Immature natural killer cell (primary cell): ENCODE data around the gene CDH3. TPM values are rescaled to one million over a fixed set of nuclear protein-coding genes. Genes with fewer than 3 reads are reported as not detected.

Experiments
- DNase-seq, 3 donors: peaks; one replicate each; pipeline ENCODE4 v3.0.0; 2022; ENCODE audit warnings: mixed read lengths in 1 of 3
- H3K27ac Mint-ChIP-seq, 6 donors: one replicate each; pipeline ENCODE4 v1.8.0; 2020; ENCODE audit warnings: mixed read lengths in 6 of 6, mild to moderate bottlenecking in 5 of 6, inconsistent platforms in 4 of 6, moderate library complexity in 3 of 6
- H3K27me3 Mint-ChIP-seq, 3 donors: one replicate each; pipeline ENCODE4 v1.8.0; 2020 to 2021; ENCODE audit warnings: low read depth in 3 of 3, mild to moderate bottlenecking in 3 of 3, mixed read lengths in 3 of 3, moderate library complexity in 3 of 3, inconsistent platforms in 1 of 3
- H3K36me3 Mint-ChIP-seq, 3 donors: one replicate each; pipeline ENCODE4 v1.8.0; 2020; ENCODE audit warnings: mixed read lengths in 3 of 3, inconsistent platforms in 2 of 3, mild to moderate bottlenecking in 2 of 3
- H3K4me1 Mint-ChIP-seq, 2 donors: one replicate each; pipeline ENCODE4 v1.8.0; 2020; ENCODE audit warnings: inconsistent platforms in 2 of 2, mild to moderate bottlenecking in 2 of 2, mixed read lengths in 2 of 2, moderate library complexity in 1 of 2
- H3K4me3 Mint-ChIP-seq, 5 donors: one replicate each; pipeline ENCODE4 v1.8.0; 2020; ENCODE audit warnings: mild to moderate bottlenecking in 5 of 5, mixed read lengths in 5 of 5, inconsistent platforms in 3 of 5, moderate library complexity in 3 of 5
- H3K9me3 Mint-ChIP-seq, 6 donors: one replicate each; pipeline ENCODE4 v1.8.0; 2020; ENCODE audit warnings: mild to moderate bottlenecking in 6 of 6, mixed read lengths in 6 of 6, inconsistent platforms in 4 of 6, moderate library complexity in 3 of 6
- polyA plus RNA-seq, 3 donors: library from polyadenylated mRNA; unstranded; fragments of 300-500 nt; fragmentation: Illumina TruSeq; gene quantifications; one replicate each; pipeline ENCODE4 v1.2.3, GENCODE V29; 2021

Gene CDH3
- polyA plus RNA-seq, 3 donors from 2014 or later = not detected

DNA sequence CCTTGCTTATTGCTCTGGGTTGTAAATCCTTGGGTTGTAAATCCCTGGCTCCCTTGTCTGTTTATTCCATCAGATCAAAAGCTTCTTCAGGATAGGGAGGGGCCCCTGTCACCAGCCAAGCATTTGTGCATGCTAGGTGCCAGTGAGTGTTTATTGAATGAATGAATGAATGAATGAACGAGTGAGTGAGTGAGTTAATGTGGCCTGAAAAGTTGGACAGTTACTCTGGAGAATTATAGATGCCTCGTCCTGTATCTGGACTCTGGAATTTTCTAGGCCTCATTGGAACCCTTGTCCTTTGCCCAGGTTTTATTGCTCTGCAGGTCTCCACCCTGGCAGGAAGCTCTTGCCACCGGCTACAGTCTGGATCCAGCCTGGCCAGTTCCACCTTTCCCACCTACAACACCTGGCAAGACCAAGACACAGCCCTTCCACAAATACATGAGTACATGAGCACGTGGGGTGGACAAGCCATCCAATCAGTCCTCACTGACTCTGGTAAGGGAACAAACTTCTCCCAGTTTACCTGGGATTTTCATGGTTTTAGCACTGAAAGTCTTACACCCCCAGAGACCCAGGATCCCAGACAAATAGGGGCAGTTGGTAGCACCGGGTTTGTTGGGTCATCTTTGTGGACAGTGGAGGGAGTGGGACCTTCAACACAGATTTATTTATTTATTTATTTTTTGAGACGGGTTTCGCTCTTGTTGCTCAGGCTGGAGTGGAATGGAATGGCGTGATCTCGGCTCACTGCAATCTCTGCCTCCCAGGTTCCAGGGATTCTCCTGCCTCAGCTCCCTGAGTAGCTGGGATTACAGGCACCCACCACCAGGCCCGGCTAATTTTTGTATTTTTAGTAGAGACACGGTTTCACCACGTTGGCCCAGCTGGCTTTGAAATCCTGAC, 77.3 kb downstream of the CDH3 start:
- H3K36me3 Mint-ChIP-seq = no peaks in the 10 kb centered on the region
- H3K27ac Mint-ChIP-seq = no peak overlapping the region
- peaks cover 3 to 5% of the 10 kb centered on the region in 2 donors for H3K4me1 Mint-ChIP-seq
- DNase-seq = no peak
- H3K9me3 Mint-ChIP-seq = no peaks in the 10 kb centered on the region
- H3K4me3 Mint-ChIP-seq = no peak overlapping the region
- peaks cover under 1 to 3% (median 1%) of the 10 kb centered on the region in 3 donors for H3K27me3 Mint-ChIP-seq

- peaks cover 0 to 3% (median 3%) of the 10 kb centered on the region in 3 donors for H3K27me3 Mint-ChIP-seq
- no peaks in the 10 kb centered on the region for H3K36me3 Mint-ChIP-seq
- no peak overlapping the region for H3K4me3 Mint-ChIP-seq
- no peaks in the 10 kb centered on the region for H3K9me3 Mint-ChIP-seq
- DNase-seq = no peak
- no peak overlapping the region for H3K27ac Mint-ChIP-seq
- H3K4me1 Mint-ChIP-seq = peaks cover 3 to 5% of the 10 kb centered on the region in 2 donors
Observed at GRCh38 chr16:68724797-68725196, 79.7 kb downstream of the CDH3 start.

DNA sequence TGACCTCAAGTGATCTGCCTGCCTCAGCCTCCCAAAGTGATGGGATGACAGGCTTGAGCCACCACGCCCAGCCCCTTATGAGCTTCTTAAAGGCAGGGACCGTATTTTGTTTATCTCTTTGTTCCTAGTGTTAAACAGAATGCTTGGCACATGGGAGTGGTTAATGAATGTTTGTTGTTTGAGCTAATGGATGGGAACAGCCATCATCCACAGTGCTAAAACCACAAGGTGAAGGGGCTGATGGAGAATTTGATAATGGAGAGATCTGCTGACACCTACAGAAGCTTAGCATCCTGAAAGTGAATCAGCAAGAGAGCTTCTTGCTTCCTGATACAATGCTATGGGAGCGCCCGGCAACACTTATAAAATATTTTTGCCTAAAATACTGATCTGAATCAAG, 83.4 kb downstream of the CDH3 start:
- Mint-ChIP-seq H3K36me3 (no peaks in the 10 kb centered on the region), H3K4me3 (no peak overlapping the region), H3K27ac (no peak overlapping the region), H3K27me3 (peaks cover 3 to 5% (median 4%) of the 10 kb centered on the region in 3 donors), H3K4me1 (no peaks in the 10 kb centered on the region), H3K9me3 (no peaks in the 10 kb centered on the region)
- no peak for DNase-seq

DNA sequence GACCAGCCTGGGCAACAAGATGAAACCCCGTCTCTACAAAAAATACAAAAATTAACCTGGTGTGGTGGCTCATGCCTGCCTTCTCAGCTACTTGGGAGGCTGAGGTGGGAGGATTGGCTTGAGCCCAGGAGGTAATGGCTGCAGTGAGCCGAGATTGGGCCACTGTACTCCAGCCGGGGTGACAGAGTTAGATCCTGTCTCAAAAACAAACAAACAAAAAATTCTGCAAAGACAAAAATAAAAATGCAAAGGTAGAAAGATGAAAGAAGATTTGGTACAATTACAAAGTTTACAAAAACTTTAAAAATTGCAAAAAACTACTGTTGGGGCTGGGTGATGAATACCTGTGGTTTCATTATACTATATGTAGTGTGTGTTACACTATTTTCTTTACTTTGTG, 86.5 kb downstream of the CDH3 start:
- no peak overlapping the region for H3K27ac Mint-ChIP-seq

DNA sequence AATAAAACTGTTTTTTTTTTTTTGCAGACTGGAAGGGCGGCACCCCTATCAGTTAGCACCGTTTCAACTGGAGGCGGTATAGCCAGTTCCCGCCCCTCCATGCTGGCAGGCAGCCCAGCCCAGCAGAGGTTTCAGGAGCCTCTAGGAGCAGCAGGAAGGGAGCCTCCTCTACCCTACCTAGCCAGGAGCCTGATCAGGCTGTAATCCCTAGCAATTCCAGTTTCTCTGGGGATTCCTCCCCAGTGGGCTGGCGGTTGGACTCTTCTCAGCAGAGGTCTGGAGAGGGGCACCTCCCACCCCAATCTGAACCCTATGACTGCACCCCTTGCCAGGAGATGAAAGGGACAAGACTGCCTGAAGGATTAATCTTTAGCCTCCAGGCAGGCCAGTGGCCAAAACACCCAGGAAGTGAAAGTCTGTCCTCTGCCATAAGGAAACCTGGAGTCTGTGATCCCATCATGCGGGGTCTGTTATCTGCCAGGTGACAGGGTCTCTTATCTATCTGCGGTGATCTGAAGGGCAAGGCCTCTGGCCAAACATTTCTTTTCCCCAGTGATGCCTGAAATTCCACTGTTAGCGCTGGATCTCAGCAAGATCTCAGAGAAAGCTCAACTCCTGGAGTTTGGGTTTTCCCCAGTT, 87.1 kb downstream of the CDH3 start:
- H3K4me1 Mint-ChIP-seq = peaks cover 4 to 6% of the 10 kb centered on the region in 2 donors
- no peak overlapping the region for H3K4me3 Mint-ChIP-seq
- peaks cover 5 to 14% (median 12%) of the 10 kb centered on the region in 3 donors for H3K27me3 Mint-ChIP-seq
- no peaks in the 10 kb centered on the region for H3K36me3 Mint-ChIP-seq
- peaks cover 0 to 2% (median 0%) of the 10 kb centered on the region in 6 donors for H3K9me3 Mint-ChIP-seq
- DNase-seq = no peak
- H3K27ac Mint-ChIP-seq = no peak overlapping the region

More for the DNA sequence above, 86.5 kb downstream of the CDH3 start:
- H3K27me3 Mint-ChIP-seq = peaks cover 5 to 10% (median 9%) of the 10 kb centered on the region in 3 donors
- H3K4me1 Mint-ChIP-seq = peaks cover 2% of the 10 kb centered on the region in 2 donors
- DNase-seq = no peak
- no peaks in the 10 kb centered on the region for H3K36me3 Mint-ChIP-seq
- no peak overlapping the region for H3K4me3 Mint-ChIP-seq
- no peaks in the 10 kb centered on the region for H3K9me3 Mint-ChIP-seq

- H3K36me3 Mint-ChIP-seq = no peaks in the 10 kb centered on the region
- peaks cover 7 to 14% (median 14%) of the 10 kb centered on the region in 3 donors for H3K27me3 Mint-ChIP-seq
- no peak for DNase-seq
- H3K27ac Mint-ChIP-seq = no peak overlapping the region
- peaks cover 6 to 7% of the 10 kb centered on the region in 2 donors for H3K4me1 Mint-ChIP-seq
- peaks cover 0 to 2% (median 0%) of the 10 kb centered on the region in 6 donors for H3K9me3 Mint-ChIP-seq
- H3K4me3 Mint-ChIP-seq = no peak overlapping the region
Observed at GRCh38 chr16:68732741-68733399, 87.8 kb downstream of the CDH3 start.

DNA sequence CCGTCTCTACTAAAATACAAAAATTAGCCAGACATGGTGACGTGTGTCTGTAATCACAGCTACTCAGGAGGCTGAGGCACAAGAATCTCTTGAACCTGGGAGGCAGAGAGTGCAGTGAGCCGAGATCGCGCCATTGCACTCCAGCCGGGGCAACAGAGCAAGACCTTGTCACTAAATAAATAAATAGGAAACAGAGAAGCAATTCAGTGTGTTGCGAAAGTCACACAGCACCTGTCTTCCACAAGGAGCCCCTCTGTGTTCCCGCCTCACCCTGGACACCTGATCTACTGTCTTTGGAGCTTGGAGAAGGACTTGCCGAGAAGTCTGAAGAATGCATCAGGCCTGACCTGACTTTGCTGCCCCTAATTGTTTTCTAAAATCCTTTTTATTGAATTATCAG, 88.5 kb downstream of the CDH3 start:
- Mint-ChIP-seq H3K4me3 (no peak overlapping the region), H3K27me3 (peaks cover 8 to 15% (median 14%) of the 10 kb centered on the region in 3 donors), H3K4me1 (peaks cover 6 to 7% of the 10 kb centered on the region in 2 donors), H3K9me3 (peaks cover 0 to 2% (median 0%) of the 10 kb centered on the region in 6 donors), H3K36me3 (no peaks in the 10 kb centered on the region), H3K27ac (no peak overlapping the region)
- DNase-seq = no peak

GRCh38 chr16:68734782-68735181, 89.7 kb downstream of the CDH3 start:
- Mint-ChIP-seq H3K4me1 (peaks cover 6 to 7% of the 10 kb centered on the region in 2 donors), H3K4me3 (no peak overlapping the region), H3K9me3 (peaks cover 0 to 2% (median 0%) of the 10 kb centered on the region in 6 donors), H3K27me3 (peaks cover 7 to 18% (median 15%) of the 10 kb centered on the region in 3 donors), H3K27ac (no peak overlapping the region), H3K36me3 (no peaks in the 10 kb centered on the region)
- DNase-seq = no peak

- peaks cover 6 to 7% of the 10 kb centered on the region in 2 donors for H3K4me1 Mint-ChIP-seq
- H3K9me3 Mint-ChIP-seq = peaks cover 0 to 2% (median 0%) of the 10 kb centered on the region in 6 donors
- no peaks in the 10 kb centered on the region for H3K36me3 Mint-ChIP-seq
- peaks cover 5 to 18% (median 18%) of the 10 kb centered on the region in 3 donors for H3K27me3 Mint-ChIP-seq
- peak overlapping the region in 4 of 5 donors; percentile 8 to 67 (median 42) for H3K4me3 Mint-ChIP-seq
- DNase-seq = no peak
- H3K27ac Mint-ChIP-seq = no peak overlapping the region
Observed at GRCh38 chr16:68736561-68736960, 91.5 kb downstream of the CDH3 start.

GRCh38 chr16:68737046-68737729, 92.1 kb downstream of the CDH3 start, which contains the start of gene CDH1:
Gene CDH1, plus strand, starts transcription at chr16:68737292. Its CDS starts 124 bp downstream, at chr16:68737416.
- Mint-ChIP-seq H3K4me1 (peaks cover 6 to 7% of the 10 kb centered on the region in 2 donors), H3K4me3 (peak within 1 kb of the TSS in 4 of 5 donors; percentile 8 to 67 (median 46)), H3K27me3 (peaks cover 5 to 18% (median 17%) of the 10 kb centered on the region in 3 donors)

GRCh38 chr16:68737730-68738629, 92.9 kb downstream of the CDH3 start:
- Mint-ChIP-seq H3K27me3 (peaks cover 7 to 17% (median 17%) of the 10 kb centered on the region in 3 donors), H3K4me1 (peaks cover 6 to 7% of the 10 kb centered on the region in 2 donors), H3K36me3 (no peaks in the 10 kb centered on the region), H3K27ac (no peak overlapping the region), H3K9me3 (peaks cover 0 to 2% (median 0%) of the 10 kb centered on the region in 6 donors), H3K4me3 (peak overlapping the region in 1 of 5 donors; percentile 39)
- no peak for DNase-seq

More at GRCh38 chr16:68737046-68737729, 92.1 kb downstream of the CDH3 start, which contains the start of gene CDH1:
- peak in 1 of 3 donors; percentile 3 for DNase-seq
- Mint-ChIP-seq H3K36me3 (no peaks in the 10 kb centered on the region), H3K9me3 (peaks cover 0 to 2% (median 0%) of the 10 kb centered on the region in 6 donors), H3K27ac (no peak within 1 kb of the TSS)

- H3K9me3 Mint-ChIP-seq = peaks cover 0 to 2% (median 0%) of the 10 kb centered on the region in 6 donors
- no peak overlapping the region for H3K27ac Mint-ChIP-seq
- H3K27me3 Mint-ChIP-seq = peaks cover 6 to 13% (median 11%) of the 10 kb centered on the region in 3 donors
- H3K4me3 Mint-ChIP-seq = no peak overlapping the region
- H3K4me1 Mint-ChIP-seq = peaks cover 6 to 7% of the 10 kb centered on the region in 2 donors
- H3K36me3 Mint-ChIP-seq = no peaks in the 10 kb centered on the region
- DNase-seq = no peak
Observed at GRCh38 chr16:68739964-68740627, 95.0 kb downstream of the CDH3 start.
